HT-29 (cell line): ENCODE measurements around the gene MPZL3. TPM values are rescaled to one million over a fixed set of nuclear protein-coding genes. Genes with fewer than 3 reads are reported as not detected.
"Not testable (repeated sequence)": the region's sequence is repeated elsewhere in the genome, so short reads cannot be mapped to it uniquely, and the experiment has no call there.

Experiments
- DNase-seq: peaks from one replicate; pipeline ENCODE4 v3.0.0-alpha.2; 2015; ENCODE audit warnings: low spot score
- total RNA-seq: library from RNA; depleted of rRNA; stranded (reverse); fragments of >200 nt; shearing (Covaris generic); gene quantifications from 2 replicates; pipeline ENCODE4 v1.2.3, GENCODE V29; 2014

MPZL3 gene
- total RNA-seq, 1 experiment from 2014 or later: 11.1 TPM

- no peak for DNase-seq
These were observed 39.4 kb downstream of the MPZL3 start for GRCh38 chr11:118212781-118213191.

- DNase-seq: no peak
These were observed 39.9 kb downstream of the MPZL3 start for GRCh38 chr11:118212131-118212725.

GRCh38 chr11:118211006-118211405, 41.2 kb downstream of the MPZL3 start:
- DNase-seq: no peak

GRCh38 chr11:118210323-118210722, 41.8 kb downstream of the MPZL3 start:
- DNase-seq: no peak

- DNase-seq: no peak
These were observed 43.1 kb downstream of the MPZL3 start for GRCh38 chr11:118209033-118209432.

- DNase-seq: no peak
These were observed 45.1 kb downstream of the MPZL3 start for GRCh38 chr11:118207079-118207478.

GRCh38 chr11:118206391-118207031, 45.7 kb downstream of the MPZL3 start:
- DNase-seq: no peak

- no peak for DNase-seq
These were observed 46.4 kb downstream of the MPZL3 start for GRCh38 chr11:118205606-118206378.

GRCh38 chr11:118202599-118203422, 49.4 kb downstream of the MPZL3 start:
- peak; percentile 81 for DNase-seq

- DNase-seq: no peak
These were observed 50.2 kb downstream of the MPZL3 start for GRCh38 chr11:118201966-118202365.

GRCh38 chr11:118200901-118201680, 51.1 kb downstream of the MPZL3 start:
- no peak for DNase-seq

GRCh38 chr11:118200497-118200896, 51.7 kb downstream of the MPZL3 start:
- DNase-seq: no peak

- DNase-seq: no peak
These were observed 53.0 kb downstream of the MPZL3 start for GRCh38 chr11:118199135-118199534.

GRCh38 chr11:118198370-118198769, 53.8 kb downstream of the MPZL3 start:
- peak; percentile 78 for DNase-seq

- peak; percentile 85 for DNase-seq
These were observed 57.1 kb downstream of the MPZL3 start for GRCh38 chr11:118194835-118195627.

GRCh38 chr11:118193910-118194566, 58.1 kb downstream of the MPZL3 start:
- no peak for DNase-seq

GRCh38 chr11:118192817-118193216, 59.3 kb downstream of the MPZL3 start:
- DNase-seq: not testable (repeated sequence)

- not testable (repeated sequence) for DNase-seq
These were observed 61.1 kb downstream of the MPZL3 start for GRCh38 chr11:118190942-118191506.
